OCI-LY7 (cell line): ENCODE results near the gene FAM32A.

Source experiments
- EZH2phosphoT487 ChIP-seq: fragments of 200-600 bp; sonication (generic); IDR thresholded peaks from 2 replicates; pipeline ENCODE4 v1.6.1; 2018; ENCODE audit warnings: low read depth, borderline replicate concordance, mild to moderate bottlenecking, mixed run types, antibody characterized with exemption, low read length, moderate library complexity, mixed read lengths
- TF ChIP-seq, protein P1 (sequence below): fragments of 200-600 bp; sonication (generic); conservative IDR thresholded peaks from 2 replicates; pipeline ENCODE4 v1.5.1; 2014; ENCODE audit warnings: mild to moderate bottlenecking, antibody characterized with exemption, low read length, moderate library complexity, mixed read lengths

- TF ChIP-seq, protein P1, sequence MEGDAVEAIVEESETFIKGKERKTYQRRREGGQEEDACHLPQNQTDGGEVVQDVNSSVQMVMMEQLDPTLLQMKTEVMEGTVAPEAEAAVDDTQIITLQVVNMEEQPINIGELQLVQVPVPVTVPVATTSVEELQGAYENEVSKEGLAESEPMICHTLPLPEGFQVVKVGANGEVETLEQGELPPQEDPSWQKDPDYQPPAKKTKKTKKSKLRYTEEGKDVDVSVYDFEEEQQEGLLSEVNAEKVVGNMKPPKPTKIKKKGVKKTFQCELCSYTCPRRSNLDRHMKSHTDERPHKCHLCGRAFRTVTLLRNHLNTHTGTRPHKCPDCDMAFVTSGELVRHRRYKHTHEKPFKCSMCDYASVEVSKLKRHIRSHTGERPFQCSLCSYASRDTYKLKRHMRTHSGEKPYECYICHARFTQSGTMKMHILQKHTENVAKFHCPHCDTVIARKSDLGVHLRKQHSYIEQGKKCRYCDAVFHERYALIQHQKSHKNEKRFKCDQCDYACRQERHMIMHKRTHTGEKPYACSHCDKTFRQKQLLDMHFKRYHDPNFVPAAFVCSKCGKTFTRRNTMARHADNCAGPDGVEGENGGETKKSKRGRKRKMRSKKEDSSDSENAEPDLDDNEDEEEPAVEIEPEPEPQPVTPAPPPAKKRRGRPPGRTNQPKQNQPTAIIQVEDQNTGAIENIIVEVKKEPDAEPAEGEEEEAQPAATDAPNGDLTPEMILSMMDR: no peak
- no peak for TF ChIP-seq EZH2phosphoT487
These were observed 4.6 kb upstream of the FAM32A start for GRCh38 chr19:16180611-16181010.
